ENCODE data around the gene WDR33.
"Not testable (repeated sequence)": the region's sequence is repeated elsewhere in the genome, so short reads cannot be mapped to it uniquely, and the experiment has no call there.

The WDR33 gene

DNA sequence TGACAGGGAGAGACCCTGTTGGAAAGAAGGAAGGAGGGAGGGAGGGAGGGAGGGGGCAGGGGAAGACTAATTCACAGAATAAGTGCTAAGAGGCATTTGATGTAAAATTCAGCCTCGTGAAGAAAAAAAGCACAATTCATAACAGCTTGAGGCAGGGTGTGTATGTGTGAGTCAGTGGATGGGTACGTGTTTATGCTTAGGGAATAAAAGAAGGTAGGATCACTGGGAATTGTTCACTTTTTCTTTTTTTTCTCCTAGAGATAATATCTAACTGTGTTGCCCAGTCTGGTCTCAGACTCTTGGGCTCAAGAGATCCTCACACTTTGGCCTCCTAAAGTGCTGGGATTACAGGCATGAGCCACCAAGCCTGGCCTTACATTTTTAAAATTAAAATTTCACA is 39.2 kb downstream of the WDR33 start:
- in situ Hi-C loops (cut with HindIII; ENCODE audit: low pct_ligation_motif_present, low pct_unique_long_range_greater_than_20kb, low sequenced_read_pairs), result no loop called here
- no peak for DNase-seq

DNA sequence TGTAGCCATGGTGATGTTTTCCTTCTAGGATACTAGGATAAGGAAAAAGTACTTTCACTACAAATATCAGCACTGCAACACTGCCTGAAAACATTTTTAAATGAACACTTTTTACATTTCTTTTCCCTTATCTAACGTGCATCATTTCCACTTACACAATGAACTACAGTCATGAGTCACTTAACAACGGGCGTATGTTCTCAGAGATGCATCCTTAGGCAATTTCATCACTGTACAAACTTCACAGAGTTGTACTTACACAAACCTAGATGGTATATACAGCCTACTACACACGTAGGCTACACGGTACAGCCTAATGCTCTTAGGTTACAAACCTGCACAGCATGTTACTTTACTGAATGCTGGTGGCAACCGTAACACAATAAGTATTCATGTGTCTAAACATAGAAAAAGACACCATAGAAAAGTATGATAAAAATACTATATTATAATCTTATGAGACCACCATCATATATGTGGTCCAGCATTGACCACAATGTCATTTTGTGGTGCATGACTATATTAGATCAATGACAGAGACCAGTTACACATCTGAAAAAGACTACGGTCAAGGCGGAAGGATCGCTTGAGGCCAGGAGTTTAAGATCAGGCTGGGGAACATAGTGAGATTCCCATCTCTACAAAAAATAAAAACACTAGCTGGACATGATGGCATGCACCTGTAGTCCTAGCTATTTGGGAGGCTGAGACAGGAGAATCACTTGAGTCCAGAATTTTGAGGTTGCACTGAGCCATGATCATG is 39.8 kb downstream of the WDR33 start:
- in situ Hi-C loops (cut with HindIII; ENCODE audit: low pct_ligation_motif_present, low pct_unique_long_range_greater_than_20kb, low sequenced_read_pairs), result no loop called here
- no peak for DNase-seq

DNA sequence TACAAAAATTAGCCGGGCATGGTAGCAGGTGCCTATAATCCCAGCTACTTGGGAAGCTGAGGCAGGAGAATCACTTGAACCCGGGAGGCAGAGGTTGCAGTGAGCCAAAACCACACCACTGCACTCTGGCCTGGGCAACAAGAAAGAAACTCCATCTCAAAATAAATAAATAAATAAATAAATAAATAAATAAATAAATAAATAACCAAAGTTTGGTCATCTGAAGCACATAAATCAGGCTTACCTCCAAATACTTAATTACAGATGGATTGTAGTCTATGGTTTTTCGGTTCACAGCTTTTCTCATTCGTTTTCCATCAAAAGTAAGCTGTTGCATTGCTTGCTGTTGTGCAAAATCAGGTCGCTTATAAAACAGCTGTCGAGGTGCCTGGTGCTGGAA is 40.4 kb downstream of the WDR33 start:
- DNase-seq; in situ Hi-C loops (cut with HindIII; ENCODE audit: low pct_ligation_motif_present, low pct_unique_long_range_greater_than_20kb, low sequenced_read_pairs): not testable (repeated sequence)

DNA sequence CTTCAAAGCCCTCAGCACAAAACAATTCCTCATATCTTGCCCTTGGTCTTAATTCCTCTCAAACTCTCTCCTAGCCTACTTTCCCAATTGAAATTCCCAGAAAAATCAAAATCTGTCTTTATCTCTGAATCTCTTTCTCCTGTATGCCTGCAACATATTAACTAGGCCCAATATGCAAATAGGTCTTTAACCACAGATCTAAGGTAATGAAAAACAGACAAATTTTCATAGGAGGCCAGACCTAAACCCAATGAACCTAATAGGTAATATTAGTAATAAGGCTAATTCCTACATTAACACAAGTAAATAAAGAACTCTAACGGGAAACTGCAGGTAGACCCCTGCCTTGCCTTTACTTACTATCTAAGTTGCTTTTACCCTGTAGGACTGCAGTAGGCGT is 41.4 kb downstream of the WDR33 start:
- in situ Hi-C loops (cut with HindIII; ENCODE audit: low pct_ligation_motif_present, low pct_unique_long_range_greater_than_20kb, low sequenced_read_pairs), result no loop called here
- DNase-seq, result no peak

DNA sequence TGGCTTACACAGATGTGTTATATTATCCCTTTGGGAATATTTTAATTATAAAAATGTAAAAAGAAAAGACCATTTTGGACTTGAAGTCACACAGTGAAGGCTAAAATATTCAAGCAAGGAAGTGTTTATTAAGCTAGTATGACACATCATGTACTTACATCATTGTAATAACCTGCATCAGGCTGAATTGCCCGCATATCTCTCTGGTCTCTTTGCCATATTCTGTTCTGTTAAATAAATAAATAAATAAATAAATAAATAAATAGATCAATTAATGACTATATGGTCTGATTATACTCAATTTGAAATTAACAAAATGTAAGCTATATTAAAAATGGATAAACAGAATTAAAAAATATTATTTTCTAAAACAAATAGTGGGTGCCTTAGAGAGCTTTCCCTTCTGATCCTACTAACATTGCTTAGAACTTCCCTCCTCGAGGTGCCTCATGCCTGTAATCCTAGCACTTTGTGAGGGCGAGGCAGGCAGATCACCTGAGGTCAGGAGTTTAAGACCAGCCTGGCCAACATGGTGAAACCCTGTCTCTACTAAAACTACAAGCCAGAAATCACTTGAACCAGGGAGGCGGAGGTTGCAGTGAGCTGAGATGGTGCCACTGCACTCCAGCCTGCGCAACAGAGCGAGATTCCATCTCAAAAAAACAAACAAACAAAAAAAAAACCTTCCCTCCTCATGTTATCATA is 42.0 kb downstream of the WDR33 start:
- no peak for DNase-seq

DNA sequence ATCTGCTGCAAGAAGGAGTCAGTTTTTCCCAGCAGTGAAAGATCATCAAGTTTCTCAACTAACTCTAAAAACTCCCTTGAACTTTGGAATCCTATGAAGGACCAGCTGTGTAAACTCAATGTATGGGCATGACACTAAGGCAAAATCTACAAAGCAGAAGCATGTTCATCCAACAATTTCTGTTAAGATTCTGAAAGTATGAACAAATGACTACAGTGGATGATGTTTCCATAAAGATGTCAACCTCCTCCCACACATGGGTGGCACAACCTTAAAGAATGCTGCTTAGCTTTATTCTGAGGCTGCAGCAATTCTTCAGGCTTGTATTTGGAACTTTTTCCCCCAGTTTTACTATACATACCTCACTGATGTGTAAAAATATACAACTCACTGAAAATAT is 47.2 kb downstream of the WDR33 start:
- no peak for DNase-seq
- in situ Hi-C loops (cut with HindIII; ENCODE audit: low pct_ligation_motif_present, low pct_unique_long_range_greater_than_20kb, low sequenced_read_pairs), result no loop called here

More for the DNA sequence above, 42.0 kb downstream of the WDR33 start:
- in situ Hi-C loops (cut with HindIII; ENCODE audit: low pct_ligation_motif_present, low pct_unique_long_range_greater_than_20kb, low sequenced_read_pairs), result no loop called here

DNA sequence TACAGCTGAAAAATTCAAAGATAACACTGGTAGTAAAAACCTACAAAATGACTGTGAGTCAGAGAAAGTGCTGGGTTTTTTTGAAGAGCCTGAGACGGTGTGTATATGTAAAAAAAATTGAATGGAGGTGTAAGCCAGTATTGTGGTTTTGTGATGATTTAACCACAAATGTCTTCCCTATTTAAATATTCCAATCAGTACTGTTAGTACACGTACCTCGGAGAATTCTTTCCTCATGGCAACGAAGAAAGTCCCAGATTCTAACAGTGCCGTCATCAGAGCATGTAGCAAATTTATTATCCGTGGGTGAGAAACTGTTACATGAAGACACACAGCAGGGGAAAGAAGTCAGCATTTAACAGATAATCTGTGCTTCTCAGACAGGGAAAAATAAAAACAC is 48.1 kb downstream of the WDR33 start:
- no peak for DNase-seq
- in situ Hi-C loops (cut with HindIII; ENCODE audit: low pct_ligation_motif_present, low pct_unique_long_range_greater_than_20kb, low sequenced_read_pairs), result no loop called here

DNA sequence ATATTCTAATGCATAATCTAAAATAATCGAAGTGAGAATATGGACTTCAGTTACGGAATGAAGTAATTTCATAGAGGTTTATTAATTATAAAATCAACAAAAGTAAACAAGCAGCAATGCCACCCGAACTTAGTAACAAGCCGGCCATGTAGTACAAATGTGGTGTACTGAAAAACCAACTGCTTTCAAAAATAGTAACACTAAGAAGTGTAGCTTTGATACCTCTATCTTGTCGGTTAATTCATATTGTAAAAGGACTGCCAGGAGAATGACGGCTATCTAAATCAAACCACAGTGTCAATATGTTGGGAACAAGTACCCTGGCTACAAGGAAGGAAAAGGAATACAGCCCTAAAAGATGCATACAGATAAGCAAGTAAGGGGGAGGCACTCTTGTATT is 48.5 kb downstream of the WDR33 start:
- no peak for DNase-seq
- in situ Hi-C loops (cut with HindIII; ENCODE audit: low pct_ligation_motif_present, low pct_unique_long_range_greater_than_20kb, low sequenced_read_pairs), result no loop called here

DNA sequence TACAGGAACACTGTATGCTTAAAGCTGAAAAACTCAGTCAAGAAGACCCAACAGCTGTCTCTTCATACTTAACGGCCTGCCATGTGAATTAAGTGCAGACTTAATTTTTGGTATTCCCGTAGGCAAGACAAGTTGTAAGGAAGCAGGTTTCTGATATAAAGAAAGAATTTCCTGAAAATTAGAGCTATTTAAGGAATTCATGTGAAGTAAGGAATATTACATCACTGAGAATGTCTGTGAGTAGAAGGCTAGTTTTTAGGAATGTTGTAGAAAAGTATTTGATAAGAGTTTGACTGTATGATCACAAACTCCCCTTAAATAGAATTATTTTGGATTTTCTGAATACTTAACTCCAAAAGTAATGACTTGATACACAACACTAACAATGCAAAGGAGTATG is 51.0 kb downstream of the WDR33 start:
- in situ Hi-C loops (cut with HindIII; ENCODE audit: low pct_ligation_motif_present, low pct_unique_long_range_greater_than_20kb, low sequenced_read_pairs), result no loop called here
- no peak for DNase-seq

DNA sequence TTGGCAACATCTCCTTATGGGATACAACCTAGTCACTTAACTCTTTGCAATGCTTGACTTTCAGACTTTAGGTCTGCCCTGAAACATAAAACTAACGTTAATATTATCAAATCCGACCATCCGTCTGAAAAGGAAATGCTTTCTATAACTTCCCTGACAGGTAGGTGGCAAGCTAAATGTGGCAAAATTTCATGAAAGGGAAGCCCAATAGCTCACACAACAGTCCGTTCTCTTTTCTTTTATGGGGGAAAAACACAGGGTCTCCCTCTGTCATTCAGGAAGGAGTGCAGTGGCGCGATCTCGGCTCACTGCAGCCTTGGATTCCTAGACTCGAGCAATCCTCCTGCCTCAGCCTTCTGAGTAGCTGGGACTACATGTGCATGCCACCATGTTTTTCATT is 56.8 kb downstream of the WDR33 start:
- DNase-seq, result no peak
- in situ Hi-C loops (cut with HindIII; ENCODE audit: low pct_ligation_motif_present, low pct_unique_long_range_greater_than_20kb, low sequenced_read_pairs), result no loop called here

DNA sequence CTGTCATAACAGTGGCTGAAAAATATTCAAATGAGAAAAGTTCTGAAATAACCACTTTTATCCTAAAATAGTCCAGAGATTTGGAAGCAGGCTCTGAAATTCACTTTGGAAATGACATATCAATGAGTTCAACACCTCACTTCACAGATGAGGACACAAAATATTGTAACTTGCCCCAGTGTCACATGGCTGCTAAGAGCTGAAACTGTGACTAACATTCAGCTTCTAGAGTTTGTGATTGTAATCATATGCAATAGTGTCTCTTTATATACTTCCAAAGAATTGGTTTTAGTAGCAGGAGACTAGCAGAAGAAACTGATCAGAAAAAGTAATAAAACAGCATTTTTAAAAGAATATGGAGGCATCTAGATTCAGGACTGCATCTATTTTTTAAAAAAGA is 57.6 kb downstream of the WDR33 start:
- no peak for DNase-seq
- in situ Hi-C loops (cut with HindIII; ENCODE audit: low pct_ligation_motif_present, low pct_unique_long_range_greater_than_20kb, low sequenced_read_pairs), result no loop called here

DNA sequence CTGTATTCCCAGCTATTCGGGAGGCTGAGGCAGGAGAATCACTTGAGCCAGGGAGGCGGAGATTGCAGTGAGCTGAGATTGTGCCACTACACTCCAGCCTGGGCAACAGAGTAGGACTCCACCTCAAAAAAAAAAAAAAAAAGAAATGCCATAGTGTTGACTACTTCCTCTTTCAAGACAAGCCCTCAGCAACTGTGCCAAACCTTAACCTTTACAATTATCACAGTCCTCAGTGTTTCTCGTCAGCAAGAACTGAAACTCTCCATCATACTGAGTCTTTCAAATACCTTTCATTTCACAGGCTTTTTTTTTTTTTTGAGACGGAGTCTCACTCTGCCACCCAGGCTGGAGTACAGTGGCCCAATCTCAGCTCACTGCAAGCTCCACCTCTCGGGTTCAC is 61.4 kb downstream of the WDR33 start:
- DNase-seq; in situ Hi-C loops (cut with HindIII; ENCODE audit: low pct_ligation_motif_present, low pct_unique_long_range_greater_than_20kb, low sequenced_read_pairs): not testable (repeated sequence)

DNA sequence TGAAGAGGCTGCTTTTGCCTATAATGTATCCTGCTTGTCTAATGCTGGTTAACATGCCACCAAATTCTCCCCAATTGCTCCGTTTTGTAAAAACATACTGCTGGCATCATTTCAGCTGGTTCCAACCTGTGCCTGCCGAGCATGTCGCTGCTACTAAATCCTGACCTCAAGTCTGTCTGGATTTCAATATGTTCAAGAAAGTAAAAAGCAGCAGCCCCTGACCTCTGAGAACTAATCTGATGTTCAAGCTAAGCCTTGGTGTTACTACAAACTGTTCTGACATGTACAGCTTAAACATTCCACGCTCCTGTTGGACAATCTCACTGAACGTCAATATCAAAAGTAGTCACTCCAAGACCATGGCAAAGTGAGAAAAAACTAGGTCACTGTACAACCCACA is 63.4 kb downstream of the WDR33 start:
- in situ Hi-C loops (cut with HindIII; ENCODE audit: low pct_ligation_motif_present, low pct_unique_long_range_greater_than_20kb, low sequenced_read_pairs), result no loop called here
- DNase-seq, result no peak

DNA sequence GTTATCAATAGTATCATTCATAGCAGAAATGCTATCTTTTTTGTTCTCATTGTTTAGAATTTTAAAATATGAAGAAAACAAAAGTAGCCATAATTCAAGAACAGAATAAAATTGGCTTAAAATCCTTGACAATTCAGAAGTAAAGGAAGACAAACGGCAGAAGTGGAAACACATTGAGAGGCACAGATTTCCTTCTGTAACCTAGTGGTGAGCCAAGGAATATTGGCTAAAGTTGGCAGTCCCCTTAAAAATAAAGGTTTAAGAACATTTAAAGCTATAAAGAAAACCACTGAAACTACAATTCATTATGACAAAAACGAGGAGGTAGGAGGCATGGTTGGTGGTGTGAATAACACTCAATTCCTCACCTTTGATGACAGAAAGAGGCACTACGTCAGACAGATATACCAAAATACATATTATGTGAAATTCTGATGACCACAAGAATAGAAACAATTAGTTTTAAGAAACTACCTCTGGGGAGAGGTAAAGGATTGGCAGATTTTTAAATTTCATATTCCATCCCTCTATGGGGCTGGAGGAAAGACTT is 67.4 kb downstream of the WDR33 start:
- in situ Hi-C loops (cut with HindIII; ENCODE audit: low pct_ligation_motif_present, low pct_unique_long_range_greater_than_20kb, low sequenced_read_pairs), result no loop called here
- DNase-seq, result no peak

DNA sequence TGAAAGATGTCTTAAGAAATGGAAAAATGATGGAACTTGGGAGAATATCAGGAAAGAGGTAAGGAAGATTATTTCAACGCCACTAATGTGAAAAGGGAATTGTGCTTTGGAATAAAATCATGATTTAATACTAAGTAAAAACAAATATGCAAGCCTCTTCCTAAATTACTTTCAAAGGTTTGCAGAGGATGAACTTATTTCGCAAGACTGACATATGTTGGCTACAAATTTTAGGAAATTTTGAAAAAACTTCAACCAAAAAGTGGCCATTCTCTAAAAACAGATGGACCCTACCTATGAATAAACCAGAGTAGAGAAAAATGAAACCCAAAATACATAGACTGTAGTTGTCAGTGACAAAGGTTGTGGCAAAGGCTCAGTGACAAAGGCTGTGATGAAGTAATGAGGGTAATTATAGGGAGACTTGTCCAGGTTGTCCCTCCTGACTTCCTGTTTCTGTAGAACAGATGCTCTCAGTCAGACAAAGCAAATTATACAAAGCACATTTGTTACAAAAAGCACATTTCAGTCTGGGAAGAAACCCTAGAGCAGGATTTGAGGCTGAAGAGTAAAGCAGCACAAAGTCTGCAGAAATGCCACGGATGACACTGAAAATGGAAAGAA is 70.2 kb downstream of the WDR33 start:
- in situ Hi-C loops (cut with HindIII; ENCODE audit: low pct_ligation_motif_present, low pct_unique_long_range_greater_than_20kb, low sequenced_read_pairs), result no loop called here
- DNase-seq, result no peak

DNA sequence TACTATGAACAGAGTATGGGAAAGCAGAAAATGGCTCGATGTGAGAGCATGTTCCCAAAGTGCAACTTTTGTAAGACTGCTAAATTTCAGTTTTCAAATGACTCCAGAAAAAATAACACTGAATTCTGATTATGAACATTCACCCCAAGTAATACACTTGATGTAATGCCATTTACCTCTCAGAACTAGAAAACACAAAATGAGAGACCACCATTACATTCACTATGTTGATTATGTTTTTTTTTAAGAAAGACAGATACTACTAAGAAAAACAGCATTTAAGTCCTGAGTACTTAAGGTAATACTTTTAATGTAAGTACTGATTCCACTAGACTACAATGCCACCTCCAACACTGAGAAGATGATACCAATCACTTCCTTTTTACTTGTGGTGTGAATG is 71.2 kb downstream of the WDR33 start:
- in situ Hi-C loops (cut with HindIII; ENCODE audit: low pct_ligation_motif_present, low pct_unique_long_range_greater_than_20kb, low sequenced_read_pairs), result no loop called here
- no peak for DNase-seq

DNA sequence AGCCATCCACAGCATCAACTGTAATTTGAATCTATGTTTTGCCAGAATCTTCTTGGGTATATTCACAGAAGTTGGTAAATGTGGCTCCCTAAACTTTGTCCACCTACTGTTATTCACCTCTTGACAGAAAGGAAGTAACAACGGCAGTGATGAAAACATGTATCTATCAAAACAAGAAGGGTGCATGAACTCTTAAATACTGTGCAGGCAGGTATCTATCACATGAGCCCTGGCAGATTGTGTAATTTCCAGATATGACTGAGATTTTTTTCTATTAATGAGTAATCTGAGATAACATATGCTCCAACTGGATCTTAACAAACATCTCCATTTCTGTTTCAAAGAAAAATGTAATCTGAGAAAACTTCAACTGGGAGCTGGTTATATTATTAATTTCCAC is 73.1 kb downstream of the WDR33 start:
- in situ Hi-C loops (cut with HindIII; ENCODE audit: low pct_ligation_motif_present, low pct_unique_long_range_greater_than_20kb, low sequenced_read_pairs), result no loop called here
- DNase-seq, result no peak

DNA sequence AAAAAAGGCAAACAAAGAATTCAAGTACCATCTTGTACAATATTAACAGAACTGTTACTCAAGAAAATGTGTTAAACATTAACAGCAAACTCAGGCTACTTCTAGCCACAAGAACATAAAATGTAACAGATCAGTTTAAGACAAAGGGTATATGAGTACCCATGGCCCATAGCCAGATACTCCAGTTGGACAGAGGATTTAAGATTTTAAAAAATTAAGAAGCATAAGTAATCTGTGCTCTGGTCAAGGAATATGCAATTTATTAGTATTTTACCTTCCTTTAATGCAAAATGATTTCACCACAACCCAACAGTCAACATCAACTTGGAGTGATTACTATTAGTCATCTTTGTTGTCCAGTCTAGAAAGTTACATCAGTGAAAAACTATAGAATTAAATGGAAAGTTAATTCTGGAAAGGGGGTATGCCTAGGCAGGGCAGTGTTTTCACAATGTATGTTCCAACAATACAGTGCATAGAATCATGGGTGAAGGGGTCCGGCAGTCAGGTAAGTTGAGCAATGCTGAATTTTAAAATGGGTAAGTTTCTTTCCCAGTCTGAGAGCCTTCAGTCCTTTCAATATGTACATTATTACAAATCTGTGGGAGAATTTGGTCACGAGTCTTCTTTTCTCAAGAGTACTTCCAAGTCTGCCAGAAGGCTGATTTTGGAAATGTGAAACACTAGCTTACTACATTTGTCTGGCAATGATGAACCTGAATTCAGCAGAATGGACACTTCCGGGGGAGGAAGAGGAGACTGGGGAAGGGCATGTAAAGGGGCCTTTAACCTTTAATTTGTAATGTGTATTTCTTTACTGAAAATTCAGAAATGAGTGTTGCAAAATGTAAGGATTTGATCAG is 75.2 kb downstream of the WDR33 start:
- in situ Hi-C loops (cut with HindIII; ENCODE audit: low pct_ligation_motif_present, low pct_unique_long_range_greater_than_20kb, low sequenced_read_pairs), result no loop called here
- peak; percentile 94 for DNase-seq

DNA sequence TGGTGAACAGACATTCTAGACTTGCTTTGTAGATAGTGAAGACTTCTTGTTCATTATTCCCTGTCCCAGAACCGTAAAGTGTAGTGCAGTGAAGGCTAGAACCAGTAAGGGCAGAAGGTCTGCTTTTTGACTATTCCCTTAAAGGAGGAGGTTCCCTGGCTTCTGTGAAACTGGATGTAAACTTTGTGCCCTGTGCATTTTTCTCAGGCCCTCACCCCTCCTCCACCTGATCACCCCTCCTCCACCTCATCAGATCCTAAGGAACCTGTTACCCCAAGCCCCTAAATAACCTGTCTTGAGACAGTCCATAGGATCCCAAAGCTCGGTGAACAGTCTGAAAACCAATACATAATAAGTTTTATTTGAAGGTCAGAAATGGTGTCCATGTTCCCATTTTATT is 75.9 kb downstream of the WDR33 start:
- in situ Hi-C loops (cut with HindIII; ENCODE audit: low pct_ligation_motif_present, low pct_unique_long_range_greater_than_20kb, low sequenced_read_pairs), result no loop called here
- DNase-seq, result peak; percentile 33

Data from ACHN (cell line).